HUES64 (cell line): ENCODE data around the gene SGCD.

Experiments used
- H3K27ac ChIP-seq: 2 replicates; pipeline ENCODE4 v1.7.0; 2013; ENCODE audit warnings: low read depth, low read length, inconsistent platforms
- H3K27me3 ChIP-seq: 2 replicates; pipeline ENCODE4 v1.6.1; 2013; ENCODE audit warnings: mild to moderate bottlenecking, low read length; ENCODE audit not compliant: insufficient read depth
- H3K36me3 ChIP-seq: 2 replicates; pipeline ENCODE4 v1.6.1; 2013; ENCODE audit warnings: mild to moderate bottlenecking, low read length; ENCODE audit not compliant: insufficient read depth
- H3K4me1 ChIP-seq: 2 replicates; pipeline ENCODE4 v1.6.1; 2013; ENCODE audit warnings: mild to moderate bottlenecking, low read length, moderate library complexity; ENCODE audit not compliant: insufficient read depth
- H3K4me3 ChIP-seq: 2 replicates; pipeline ENCODE4 v1.5.1; 2013; ENCODE audit warnings: mild to moderate bottlenecking, low read length, moderate library complexity
- H3K9ac ChIP-seq: 2 replicates; pipeline ENCODE4 v1.6.1; 2013; ENCODE audit warnings: mild to moderate bottlenecking, low read depth, low read length
- H3K9me3 ChIP-seq: 2 replicates; pipeline ENCODE4 v1.6.1; 2013; ENCODE audit warnings: low read depth, low read length; ENCODE audit not compliant: insufficient read depth
- WGBS: fragments of 150-250, 120-280 bp; methylation state at CpG from one replicate; pipeline ENCODE4 v1.1.7; 2013; ENCODE audit warnings: missing lambda C conversion rate; 5-methylcytosine and 5-hydroxymethylcytosine counted together

SGCD gene

DNA sequence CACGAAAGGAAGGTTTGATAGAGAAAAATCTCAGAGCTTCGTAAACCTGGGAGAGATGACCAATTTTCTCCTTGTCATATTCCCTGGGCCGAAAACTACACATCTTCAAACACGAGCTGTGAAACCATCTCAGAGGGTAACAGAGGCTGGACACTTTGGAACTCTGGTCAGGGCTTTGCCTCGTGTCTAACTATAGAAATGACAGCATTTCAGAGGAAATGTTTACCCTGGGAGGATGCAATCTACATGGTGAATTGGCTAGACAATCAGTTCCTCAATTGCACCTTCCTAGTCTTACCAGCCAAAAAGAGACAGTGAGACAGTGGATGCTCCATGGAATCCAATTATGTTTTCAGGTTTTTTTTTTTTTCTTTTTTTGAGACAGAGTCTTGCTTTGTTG is 414.6 kb downstream of the SGCD start:
- H3K27me3 ChIP-seq: no peaks in the 10 kb centered on the region
- WGBS: 96% methylated on average over 5 of the region's 5 CpGs
- H3K36me3 ChIP-seq: no peaks in the 10 kb centered on the region
- H3K27ac ChIP-seq: no peak overlapping the region
- no peak overlapping the region for H3K9ac ChIP-seq
- H3K9me3 ChIP-seq: no peaks in the 10 kb centered on the region
- H3K4me1 ChIP-seq: no peaks in the 10 kb centered on the region
- H3K4me3 ChIP-seq: no peak overlapping the region

DNA sequence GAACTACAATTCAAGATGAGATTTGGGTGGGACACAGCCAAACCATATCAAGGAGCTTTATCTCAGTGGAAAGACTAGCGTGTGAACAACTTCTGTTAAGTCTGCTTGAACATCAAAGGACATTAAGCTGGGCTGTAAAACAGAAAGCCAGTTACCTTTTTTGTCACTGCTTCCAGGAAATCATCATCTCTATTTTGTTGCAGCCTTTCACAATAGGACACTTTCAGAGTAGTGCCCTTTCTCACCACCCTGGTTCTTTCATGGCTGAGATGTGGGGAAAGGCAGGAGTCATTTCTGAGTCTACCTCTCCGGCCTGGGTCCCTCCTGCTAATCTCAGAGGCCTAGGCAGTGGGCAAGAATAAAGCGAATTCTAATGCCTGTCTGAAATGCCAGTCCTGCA is 426.9 kb downstream of the SGCD start:
- Histone ChIP-seq H3K27ac (no peak overlapping the region), H3K4me3 (no peak overlapping the region), H3K9me3 (no peaks in the 10 kb centered on the region), H3K27me3 (no peaks in the 10 kb centered on the region), H3K4me1 (no peaks in the 10 kb centered on the region), H3K36me3 (no peaks in the 10 kb centered on the region), H3K9ac (no peak overlapping the region)
- 93% methylated on average over 3 of the region's 3 CpGs for WGBS

DNA sequence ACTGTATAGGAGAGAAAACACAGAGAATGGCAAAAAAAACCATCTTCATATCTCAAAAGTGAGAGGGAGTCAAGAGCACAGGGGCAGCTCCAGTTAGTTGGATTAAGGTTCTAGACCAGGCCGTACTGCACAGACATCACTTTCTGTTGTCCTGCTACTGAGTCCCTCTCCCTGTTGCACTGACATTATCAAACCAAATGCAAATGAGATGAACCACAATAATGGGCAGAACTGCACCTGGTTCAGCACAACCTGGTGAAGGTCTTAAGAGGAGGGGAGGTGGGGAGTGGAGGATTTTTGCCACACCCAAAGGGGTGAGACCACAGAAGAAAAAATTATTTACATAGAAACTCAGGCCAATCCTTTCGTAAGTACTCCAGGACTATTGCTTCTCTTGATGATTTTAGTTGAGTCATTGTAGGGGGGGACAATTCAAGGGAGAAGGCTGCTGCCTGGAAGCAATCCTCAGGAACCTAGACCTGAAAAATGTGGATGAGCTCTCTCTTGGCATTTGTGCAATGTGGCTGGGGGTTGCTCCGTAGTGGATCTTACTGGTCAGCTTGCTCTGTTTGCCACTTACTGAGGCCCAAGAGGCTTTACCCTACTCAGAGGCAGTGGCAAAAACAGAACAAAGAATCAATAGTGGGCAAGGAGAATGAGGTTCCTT is 428.6 kb downstream of the SGCD start:
- 91% methylated on average over 3 of the region's 3 CpGs for WGBS
- Histone ChIP-seq H3K36me3 (no peaks in the 10 kb centered on the region), H3K4me3 (no peak overlapping the region), H3K27me3 (no peaks in the 10 kb centered on the region), H3K9ac (no peak overlapping the region), H3K27ac (no peak overlapping the region), H3K4me1 (no peaks in the 10 kb centered on the region), H3K9me3 (no peaks in the 10 kb centered on the region)

DNA sequence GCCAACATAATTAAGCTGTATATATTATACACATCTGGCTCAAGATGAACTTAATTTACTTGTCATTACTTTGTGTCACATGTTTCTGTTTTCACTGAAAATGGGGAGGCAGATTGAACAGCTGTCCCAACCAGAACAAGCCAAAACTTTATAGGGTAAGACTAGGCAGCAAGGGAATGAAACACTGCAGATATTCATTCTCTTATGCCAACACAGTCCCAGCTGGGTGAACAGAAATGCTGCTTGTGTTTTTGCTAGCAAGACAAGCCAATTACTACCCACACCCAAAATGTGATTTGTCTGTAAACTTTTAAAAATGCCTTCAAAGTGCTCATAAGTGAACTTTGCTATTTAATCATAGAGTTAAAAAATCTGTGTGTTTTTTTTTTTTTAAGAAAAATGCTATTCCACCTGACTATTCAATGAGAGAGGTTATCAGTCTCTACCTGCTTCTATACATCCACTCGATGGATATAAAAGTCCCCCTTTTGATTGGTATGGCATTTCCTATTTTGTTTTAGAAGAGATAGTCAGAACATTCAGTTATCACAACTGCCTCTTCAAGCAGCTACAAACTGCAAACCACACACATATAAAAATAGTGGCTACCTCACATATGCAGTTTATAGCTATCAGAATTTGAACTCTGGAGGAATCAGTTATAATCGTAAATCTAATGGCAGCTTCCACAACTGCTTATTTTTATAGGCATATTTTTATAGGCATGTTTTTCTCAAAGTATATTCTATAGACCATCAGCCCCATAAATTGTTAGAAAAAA is 431.2 kb downstream of the SGCD start:
- 100% methylated on average over 1 of the region's 2 CpGs for WGBS
- H3K4me1 ChIP-seq: no peaks in the 10 kb centered on the region

DNA sequence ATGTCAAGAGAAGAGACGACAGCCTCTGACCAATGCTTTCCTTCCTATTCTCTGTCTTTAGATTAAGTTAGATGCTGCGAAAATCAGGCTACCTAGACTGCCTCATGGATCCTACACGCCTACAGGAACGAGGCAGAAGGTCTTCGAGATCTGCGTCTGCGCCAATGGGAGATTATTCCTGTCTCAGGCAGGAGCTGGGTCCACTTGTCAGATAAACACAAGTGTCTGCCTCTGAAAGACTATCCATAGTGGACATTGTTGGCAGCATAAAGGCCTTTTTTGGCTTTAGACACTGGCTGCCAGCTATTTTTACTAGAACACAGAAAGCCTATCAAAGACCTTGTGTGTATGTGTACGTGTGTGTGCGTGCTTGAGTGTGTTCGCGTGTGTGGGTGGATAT is 432.2 kb downstream of the SGCD start:
- Histone ChIP-seq H3K27ac (no peak overlapping the region), H3K9me3 (no peaks in the 10 kb centered on the region), H3K36me3 (no peaks in the 10 kb centered on the region), H3K9ac (no peak overlapping the region), H3K4me1 (peaks cover 7% of the 10 kb centered on the region), H3K27me3 (no peaks in the 10 kb centered on the region), H3K4me3 (no peak overlapping the region)
- 95% methylated on average over 7 of the region's 11 CpGs for WGBS

More for the DNA sequence above, 431.2 kb downstream of the SGCD start:
- Histone ChIP-seq H3K36me3 (no peaks in the 10 kb centered on the region), H3K9me3 (no peaks in the 10 kb centered on the region), H3K4me3 (no peak overlapping the region), H3K9ac (no peak overlapping the region), H3K27ac (no peak overlapping the region), H3K27me3 (no peaks in the 10 kb centered on the region)

DNA sequence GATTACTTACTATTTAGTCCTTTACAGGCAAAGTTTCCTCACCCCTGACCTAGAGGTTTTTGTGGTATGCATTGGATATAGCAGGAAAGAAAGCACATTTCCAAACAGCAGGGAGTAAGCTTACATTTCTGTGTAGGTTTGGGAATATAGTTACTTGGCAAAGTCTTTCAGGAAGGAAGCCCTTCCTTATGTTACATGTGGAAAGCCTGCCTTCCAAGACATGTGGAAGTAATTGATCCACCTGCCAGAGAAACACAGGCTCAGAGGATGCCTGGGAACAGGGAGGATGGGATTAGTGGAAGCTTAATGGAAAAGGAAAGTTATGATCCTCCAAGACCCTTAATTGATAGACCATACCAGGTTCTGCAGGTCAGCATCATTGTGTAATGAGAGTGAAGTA is 435.8 kb downstream of the SGCD start:
- H3K4me1 ChIP-seq: peaks cover 12% of the 10 kb centered on the region
- H3K27ac ChIP-seq: no peak overlapping the region
- H3K36me3 ChIP-seq: no peaks in the 10 kb centered on the region
- H3K9ac ChIP-seq: no peak overlapping the region
- no peaks in the 10 kb centered on the region for H3K27me3 ChIP-seq
- H3K4me3 ChIP-seq: no peak overlapping the region
- H3K9me3 ChIP-seq: no peaks in the 10 kb centered on the region

DNA sequence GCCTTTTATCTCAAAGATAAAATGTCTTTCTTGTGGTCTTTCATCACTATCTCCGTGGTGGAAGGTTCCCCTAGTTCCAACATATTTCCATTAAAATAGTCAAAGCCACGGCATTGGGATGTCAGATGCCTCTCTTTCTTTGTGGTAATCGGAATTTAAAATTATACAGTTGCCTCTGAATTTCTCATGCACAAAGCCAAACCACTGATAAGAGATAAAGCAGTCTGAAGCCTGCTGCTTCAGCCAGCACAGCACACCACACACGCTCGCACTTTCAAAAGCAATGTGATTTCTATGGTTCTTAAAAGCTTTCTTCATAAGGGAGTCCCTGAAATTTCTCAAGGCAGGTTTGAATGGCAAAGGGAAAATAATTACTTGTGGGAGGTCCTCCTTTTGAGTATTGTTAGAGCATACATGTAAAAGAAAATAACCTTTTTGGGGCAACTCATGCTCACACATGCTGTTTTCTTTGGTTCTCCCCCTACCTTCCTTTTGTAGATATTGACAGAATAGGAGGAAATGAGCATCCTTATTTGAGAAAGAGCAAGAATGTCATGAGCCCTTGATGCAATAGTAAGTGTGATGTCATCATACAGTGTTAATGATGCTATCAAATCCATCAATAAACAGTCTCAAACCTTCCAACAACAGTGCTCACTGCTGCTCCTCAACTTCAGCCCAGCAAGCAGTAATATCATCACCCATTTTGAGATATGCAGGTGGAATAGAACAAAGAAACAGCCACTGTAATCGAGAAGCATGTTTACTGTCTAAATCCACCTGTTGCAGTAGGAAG is 437.4 kb downstream of the SGCD start:
- H3K27me3 ChIP-seq: no peaks in the 10 kb centered on the region
- H3K9me3 ChIP-seq: no peaks in the 10 kb centered on the region
- WGBS: 88% methylated on average over 6 of the region's 6 CpGs

DNA sequence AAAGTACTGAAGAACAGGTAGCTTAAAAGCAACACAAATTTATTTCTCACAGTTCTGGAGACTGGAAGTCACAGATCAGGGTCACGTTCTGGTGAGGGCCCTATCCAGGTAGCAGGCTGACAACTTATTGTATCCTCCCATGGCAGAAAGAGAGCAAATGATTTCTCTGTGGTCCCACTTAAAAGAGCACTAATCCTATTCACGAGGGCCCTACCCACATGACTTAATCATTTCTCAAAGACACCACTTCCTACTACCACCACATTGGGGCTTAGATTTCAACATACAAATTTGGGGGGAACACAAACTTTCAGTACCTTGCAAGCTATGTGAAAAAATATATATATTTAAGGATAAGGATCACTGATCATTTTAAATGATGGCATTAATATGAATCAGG is 447.3 kb downstream of the SGCD start:
- Histone ChIP-seq H3K27ac (no peak overlapping the region), H3K36me3 (no peaks in the 10 kb centered on the region), H3K9me3 (no peaks in the 10 kb centered on the region), H3K4me1 (no peaks in the 10 kb centered on the region), H3K27me3 (no peaks in the 10 kb centered on the region), H3K4me3 (no peak overlapping the region), H3K9ac (no peak overlapping the region)
- 83% methylated on average over 2 of the region's 2 CpGs for WGBS

More for the DNA sequence above, 437.4 kb downstream of the SGCD start:
- no peaks in the 10 kb centered on the region for H3K36me3 ChIP-seq
- no peak overlapping the region for H3K4me3 ChIP-seq
- no peak overlapping the region for H3K27ac ChIP-seq
- H3K9ac ChIP-seq: no peak overlapping the region
- H3K4me1 ChIP-seq: peaks cover 12% of the 10 kb centered on the region

DNA sequence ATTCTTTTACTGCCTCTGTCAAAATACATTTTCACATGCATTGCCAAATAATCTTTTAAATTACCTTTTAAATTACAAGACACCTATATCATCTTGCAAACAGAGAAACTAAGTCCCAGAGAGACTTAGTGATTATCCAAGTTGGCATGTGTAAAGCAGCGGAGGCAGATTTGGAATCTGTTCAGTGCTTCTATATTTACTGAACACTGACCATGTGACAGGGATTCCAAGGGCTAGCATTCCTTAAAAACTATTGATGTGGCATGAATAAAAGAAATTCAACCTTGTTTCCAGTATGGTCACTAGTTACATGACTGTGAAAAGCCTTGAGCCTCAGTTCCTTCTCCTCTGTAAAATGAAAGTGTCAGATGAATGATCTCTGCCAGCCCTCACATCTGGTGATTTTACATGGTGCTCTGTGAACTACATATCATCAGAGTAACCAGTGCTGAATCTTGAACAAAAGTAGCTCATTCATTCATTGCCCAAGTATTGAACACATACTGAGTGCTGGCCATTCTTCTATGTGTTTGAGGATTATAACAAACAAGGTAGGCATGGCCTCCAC is 451.3 kb downstream of the SGCD start:
- H3K27me3 ChIP-seq: no peaks in the 10 kb centered on the region
- WGBS: 100% methylated on average over 1 of the region's 1 CpG
- H3K4me1 ChIP-seq: no peaks in the 10 kb centered on the region
- H3K9ac ChIP-seq: no peak overlapping the region
- H3K4me3 ChIP-seq: no peak overlapping the region
- H3K9me3 ChIP-seq: no peaks in the 10 kb centered on the region
- H3K36me3 ChIP-seq: no peaks in the 10 kb centered on the region
- no peak overlapping the region for H3K27ac ChIP-seq

DNA sequence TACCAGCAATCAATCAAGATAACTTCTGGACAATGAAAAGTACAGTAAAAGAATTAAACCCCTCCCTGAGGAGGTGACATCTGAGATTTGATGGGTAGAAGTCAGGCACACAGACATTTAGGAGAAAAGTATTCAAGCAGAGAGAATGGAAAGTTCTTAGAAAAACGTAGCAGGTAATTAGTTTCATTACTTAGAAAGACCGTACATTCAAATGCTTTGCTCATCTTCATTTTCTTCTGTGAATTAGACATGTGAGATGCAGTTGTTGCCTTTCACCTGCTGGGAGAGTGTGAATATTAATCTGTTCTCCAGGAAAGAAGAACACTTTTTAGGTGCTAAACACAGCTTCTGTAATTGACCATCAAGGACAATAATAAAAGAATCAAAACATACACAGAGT is 451.8 kb downstream of the SGCD start:
- 100% methylated on average over 2 of the region's 2 CpGs for WGBS
- no peak overlapping the region for H3K9ac ChIP-seq
- H3K4me3 ChIP-seq: no peak overlapping the region
- no peaks in the 10 kb centered on the region for H3K9me3 ChIP-seq
- H3K36me3 ChIP-seq: no peaks in the 10 kb centered on the region
- H3K4me1 ChIP-seq: no peaks in the 10 kb centered on the region
- H3K27ac ChIP-seq: no peak overlapping the region
- no peaks in the 10 kb centered on the region for H3K27me3 ChIP-seq

DNA sequence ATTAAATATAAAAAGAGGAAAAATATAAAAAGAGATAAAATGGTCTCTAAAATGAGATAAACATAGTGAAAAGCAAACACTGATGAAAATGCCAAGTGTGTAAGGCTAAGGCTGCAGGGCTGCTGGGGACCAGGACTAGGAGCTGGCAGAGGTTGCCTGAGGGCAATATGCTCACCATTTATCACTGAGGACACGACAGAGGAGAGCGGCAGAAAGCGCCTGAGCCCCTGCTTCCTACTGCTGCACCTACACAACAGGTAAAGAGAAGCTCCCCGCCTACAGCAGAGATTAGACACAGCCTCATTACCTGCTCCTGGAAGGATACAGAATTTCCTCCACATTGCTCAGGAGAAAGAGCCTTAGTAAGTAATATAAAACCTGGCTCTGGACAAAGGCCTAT is 452.5 kb downstream of the SGCD start:
- Histone ChIP-seq H3K36me3 (no peaks in the 10 kb centered on the region), H3K4me1 (no peaks in the 10 kb centered on the region), H3K9me3 (no peaks in the 10 kb centered on the region), H3K4me3 (no peak overlapping the region), H3K27ac (no peak overlapping the region), H3K27me3 (no peaks in the 10 kb centered on the region), H3K9ac (no peak overlapping the region)
- WGBS: 81% methylated on average over 4 of the region's 4 CpGs
